Measurements from ENCODE around the gene PYGO2.

DNA sequence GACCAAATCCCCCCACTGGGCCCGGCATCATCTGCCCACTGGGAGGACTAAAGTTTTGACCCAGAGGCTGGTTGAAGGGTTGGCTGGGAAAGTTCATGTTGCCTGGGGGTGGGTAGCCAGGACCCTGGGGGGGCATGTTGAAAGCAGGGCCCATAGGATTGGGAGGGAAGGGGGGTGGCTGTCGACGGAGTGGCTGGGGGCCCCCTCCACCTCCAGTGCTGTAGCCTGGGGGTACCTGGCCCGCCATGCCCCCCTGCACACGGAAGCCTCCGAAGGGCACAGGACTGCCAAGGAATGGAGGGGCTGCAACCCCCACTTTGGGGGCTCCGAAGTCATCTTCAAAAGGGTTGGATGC, 2.2 kb downstream of the PYGO2 start:
- TF ChIP-seq, protein P1, sequence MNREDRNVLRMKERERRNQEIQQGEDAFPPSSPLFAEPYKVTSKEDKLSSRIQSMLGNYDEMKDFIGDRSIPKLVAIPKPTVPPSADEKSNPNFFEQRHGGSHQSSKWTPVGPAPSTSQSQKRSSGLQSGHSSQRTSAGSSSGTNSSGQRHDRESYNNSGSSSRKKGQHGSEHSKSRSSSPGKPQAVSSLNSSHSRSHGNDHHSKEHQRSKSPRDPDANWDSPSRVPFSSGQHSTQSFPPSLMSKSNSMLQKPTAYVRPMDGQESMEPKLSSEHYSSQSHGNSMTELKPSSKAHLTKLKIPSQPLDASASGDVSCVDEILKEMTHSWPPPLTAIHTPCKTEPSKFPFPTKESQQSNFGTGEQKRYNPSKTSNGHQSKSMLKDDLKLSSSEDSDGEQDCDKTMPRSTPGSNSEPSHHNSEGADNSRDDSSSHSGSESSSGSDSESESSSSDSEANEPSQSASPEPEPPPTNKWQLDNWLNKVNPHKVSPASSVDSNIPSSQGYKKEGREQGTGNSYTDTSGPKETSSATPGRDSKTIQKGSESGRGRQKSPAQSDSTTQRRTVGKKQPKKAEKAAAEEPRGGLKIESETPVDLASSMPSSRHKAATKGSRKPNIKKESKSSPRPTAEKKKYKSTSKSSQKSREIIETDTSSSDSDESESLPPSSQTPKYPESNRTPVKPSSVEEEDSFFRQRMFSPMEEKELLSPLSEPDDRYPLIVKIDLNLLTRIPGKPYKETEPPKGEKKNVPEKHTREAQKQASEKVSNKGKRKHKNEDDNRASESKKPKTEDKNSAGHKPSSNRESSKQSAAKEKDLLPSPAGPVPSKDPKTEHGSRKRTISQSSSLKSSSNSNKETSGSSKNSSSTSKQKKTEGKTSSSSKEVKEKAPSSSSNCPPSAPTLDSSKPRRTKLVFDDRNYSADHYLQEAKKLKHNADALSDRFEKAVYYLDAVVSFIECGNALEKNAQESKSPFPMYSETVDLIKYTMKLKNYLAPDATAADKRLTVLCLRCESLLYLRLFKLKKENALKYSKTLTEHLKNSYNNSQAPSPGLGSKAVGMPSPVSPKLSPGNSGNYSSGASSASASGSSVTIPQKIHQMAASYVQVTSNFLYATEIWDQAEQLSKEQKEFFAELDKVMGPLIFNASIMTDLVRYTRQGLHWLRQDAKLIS (CRISPR knock-in tag; IDR thresholded peaks at IDR 0.05; ENCODE audit: borderline replicate concordance): no peak
- TF ChIP-seq, protein P2, sequence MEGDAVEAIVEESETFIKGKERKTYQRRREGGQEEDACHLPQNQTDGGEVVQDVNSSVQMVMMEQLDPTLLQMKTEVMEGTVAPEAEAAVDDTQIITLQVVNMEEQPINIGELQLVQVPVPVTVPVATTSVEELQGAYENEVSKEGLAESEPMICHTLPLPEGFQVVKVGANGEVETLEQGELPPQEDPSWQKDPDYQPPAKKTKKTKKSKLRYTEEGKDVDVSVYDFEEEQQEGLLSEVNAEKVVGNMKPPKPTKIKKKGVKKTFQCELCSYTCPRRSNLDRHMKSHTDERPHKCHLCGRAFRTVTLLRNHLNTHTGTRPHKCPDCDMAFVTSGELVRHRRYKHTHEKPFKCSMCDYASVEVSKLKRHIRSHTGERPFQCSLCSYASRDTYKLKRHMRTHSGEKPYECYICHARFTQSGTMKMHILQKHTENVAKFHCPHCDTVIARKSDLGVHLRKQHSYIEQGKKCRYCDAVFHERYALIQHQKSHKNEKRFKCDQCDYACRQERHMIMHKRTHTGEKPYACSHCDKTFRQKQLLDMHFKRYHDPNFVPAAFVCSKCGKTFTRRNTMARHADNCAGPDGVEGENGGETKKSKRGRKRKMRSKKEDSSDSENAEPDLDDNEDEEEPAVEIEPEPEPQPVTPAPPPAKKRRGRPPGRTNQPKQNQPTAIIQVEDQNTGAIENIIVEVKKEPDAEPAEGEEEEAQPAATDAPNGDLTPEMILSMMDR (IDR thresholded peaks at IDR 0.05): no peak
- no peak for TF ChIP-seq ELF4 (CRISPR knock-in tag; IDR thresholded peaks at IDR 0.05; ENCODE audit: low read depth)
- no peak for TF ChIP-seq NFE2L1 (CRISPR knock-in tag; IDR thresholded peaks at IDR 0.05)
- no peak for TF ChIP-seq FOXK1 (CRISPR knock-in tag; IDR thresholded peaks at IDR 0.05)
- TF ChIP-seq ATF3 (CRISPR knock-in tag; conservative IDR thresholded peaks at IDR 0.05): no peak

Measured in WTC11 (cell line).